GM18868 (cell line): ENCODE results near the gene CIITA.

Experiments used
- ATAC-seq: cut with Tn5 transposase; IDR thresholded peaks from one replicate; pipeline ENCODE4 v1.9.1; 2021; ENCODE audit warnings: mild to moderate bottlenecking, moderate library complexity; ENCODE audit not compliant: unreplicated experiment

Gene CIITA

DNA sequence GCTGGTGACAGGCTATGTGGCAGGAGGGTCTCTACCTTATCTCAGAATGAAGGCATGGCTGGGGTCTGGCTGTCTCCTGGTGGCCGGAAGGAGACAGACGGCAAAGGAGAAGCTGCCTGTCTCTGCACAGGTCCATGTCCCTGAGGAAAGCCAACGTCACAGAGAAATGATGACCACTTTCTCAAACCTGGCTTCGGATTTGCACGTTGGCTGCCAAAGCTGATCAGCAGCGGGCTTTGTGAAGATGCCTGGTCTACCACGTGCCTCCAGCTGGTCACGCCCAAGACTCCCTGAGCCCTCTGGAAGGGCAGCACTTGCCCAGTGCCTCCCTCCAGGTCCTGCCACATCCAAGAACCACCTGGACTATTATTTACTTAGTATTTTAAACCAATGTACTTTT, 56.9 kb downstream of the CIITA start:
- ATAC-seq: no peak

- no peak for ATAC-seq
These were observed 57.5 kb downstream of the CIITA start for GRCh38 chr16:10934325-10935107.

DNA sequence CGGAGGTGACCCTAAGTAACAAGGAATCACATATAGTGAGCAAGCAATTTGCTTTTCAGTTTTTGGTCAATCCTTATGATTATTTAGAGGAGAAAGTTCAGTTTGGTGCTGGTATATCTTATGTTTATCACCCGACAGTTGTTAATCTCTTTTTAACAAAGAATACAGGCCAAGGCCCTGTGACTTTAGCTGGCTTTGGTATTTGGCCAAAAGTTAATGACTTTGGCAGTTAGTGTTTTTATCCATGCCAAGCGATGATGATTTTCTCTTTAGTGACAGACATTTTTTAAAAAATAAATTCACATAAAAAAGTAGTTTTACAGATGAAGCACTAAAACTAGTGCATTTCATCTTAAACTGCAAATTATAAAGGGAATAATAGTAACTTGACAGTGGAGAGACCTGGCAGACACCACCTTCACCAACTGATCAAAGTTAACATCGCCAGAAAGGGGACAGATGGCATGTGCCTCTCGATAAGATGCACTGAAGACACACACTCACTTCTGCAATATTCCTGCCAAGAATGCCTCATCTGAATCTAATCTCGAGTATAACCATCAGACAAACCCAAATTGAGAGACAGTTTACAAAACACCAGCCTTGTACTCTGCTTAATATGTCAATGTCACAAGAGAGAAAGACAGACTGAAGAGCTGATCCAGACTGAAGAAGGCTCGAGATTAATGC, 58.4 kb downstream of the CIITA start:
- no peak for ATAC-seq

GRCh38 chr16:10936272-10936984, 59.4 kb downstream of the CIITA start:
- no peak for ATAC-seq

GRCh38 chr16:10937068-10937859, 60.3 kb downstream of the CIITA start:
- no peak for ATAC-seq

GRCh38 chr16:10938321-10938720, 61.3 kb downstream of the CIITA start:
- no peak for ATAC-seq

- ATAC-seq: no peak
These were observed 62.0 kb downstream of the CIITA start for GRCh38 chr16:10938796-10939648.

DNA sequence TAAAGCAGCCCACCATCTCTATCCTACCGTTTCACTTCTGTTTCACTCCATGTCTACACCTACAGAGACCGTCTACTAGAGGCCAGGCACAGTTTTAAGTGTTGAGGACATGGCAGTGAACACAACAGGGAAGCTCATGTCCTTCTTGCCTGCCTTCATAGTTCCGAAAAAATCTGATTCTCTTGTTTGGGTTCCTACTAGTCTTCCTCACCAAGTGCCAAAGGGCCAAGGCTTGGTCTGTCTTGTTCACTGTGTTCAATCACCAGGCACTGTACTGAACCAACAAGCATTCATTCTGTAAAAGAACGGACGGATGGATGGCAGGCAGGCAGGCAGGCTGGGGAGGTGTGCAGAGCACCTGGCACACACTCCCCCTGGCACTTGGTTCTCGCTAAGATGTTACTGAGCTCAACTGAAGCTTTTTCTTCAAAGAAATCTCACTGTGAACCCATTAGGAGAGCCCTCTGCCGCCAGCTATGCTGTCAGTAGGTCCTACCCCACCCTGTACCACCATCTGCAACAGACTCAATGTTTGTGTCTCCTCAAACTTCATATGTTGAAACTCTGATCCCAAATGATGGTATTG, 62.7 kb downstream of the CIITA start:
- ATAC-seq: no peak

DNA sequence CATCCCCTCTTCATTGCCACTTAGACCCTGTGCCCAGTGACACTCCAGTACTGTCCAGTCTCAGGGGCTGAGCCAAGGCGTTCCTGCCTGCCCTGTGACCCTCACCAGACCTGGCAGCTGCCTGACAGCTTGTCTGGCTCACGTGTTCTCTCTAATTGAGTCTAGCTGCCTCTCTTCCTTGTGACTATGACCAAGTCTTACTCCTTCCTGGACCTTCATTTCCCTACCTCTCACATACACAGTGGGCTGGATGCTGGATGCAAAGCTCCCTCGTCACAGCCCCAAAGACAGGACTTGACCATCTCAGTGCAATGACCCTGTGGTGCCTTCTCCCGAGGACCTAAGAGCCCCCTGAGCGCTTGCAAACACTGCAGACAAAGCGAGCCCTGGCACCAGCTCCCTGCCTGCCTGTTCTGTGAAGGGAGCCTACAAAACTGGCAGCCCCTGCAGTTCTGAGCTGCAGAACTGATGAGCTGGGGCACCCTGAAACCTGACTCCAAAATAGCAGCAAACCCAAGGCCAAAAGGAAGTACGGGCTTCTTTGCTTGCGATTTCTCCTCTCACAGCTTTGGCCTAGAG, 63.6 kb downstream of the CIITA start:
- no peak for ATAC-seq

- ATAC-seq: no peak
These were observed 64.3 kb downstream of the CIITA start for GRCh38 chr16:10941127-10941933.

DNA sequence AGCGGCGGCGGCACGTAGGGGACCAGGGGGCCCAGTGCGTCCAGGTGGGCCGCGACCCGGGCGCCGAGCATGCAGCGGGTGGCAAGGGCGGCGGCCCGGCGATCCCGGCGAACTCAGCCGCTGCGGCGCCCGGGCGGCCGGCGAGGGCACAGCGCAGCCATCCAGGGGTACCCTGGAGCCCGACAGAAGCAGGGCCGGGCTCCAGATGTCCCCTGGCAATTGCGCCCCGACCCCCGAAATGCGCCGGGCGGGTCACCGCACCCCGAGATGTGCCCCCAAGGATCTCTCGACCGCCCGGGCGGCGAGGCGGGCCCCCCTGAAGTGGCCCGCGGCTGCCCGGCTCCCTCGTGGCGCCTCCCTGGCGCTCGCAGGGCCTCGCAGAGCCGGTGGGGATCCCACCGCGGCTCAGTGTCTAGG, 64.9 kb downstream of the CIITA start:
- ATAC-seq: peak; percentile 7

- ATAC-seq: peak; percentile 72
These were observed 65.5 kb downstream of the CIITA start, which contains the start of gene DEXI for GRCh38 chr16:10942352-10943063. Gene DEXI, minus strand, starts transcription at chr16:10942468. Its CDS starts 463 bp downstream, at chr16:10942005.

- no peak for ATAC-seq
These were observed 66.0 kb downstream of the CIITA start for GRCh38 chr16:10943064-10943353.

GRCh38 chr16:10944249-10945064, 67.5 kb downstream of the CIITA start, which contains the start of gene CLEC16A:
Gene CLEC16A, plus strand, starts transcription at chr16:10944564. Its CDS starts 154 bp downstream, at chr16:10944718.
- peak; percentile 72 for ATAC-seq

- ATAC-seq: no peak
These were observed 68.2 kb downstream of the CIITA start for GRCh38 chr16:10945065-10945787.

DNA sequence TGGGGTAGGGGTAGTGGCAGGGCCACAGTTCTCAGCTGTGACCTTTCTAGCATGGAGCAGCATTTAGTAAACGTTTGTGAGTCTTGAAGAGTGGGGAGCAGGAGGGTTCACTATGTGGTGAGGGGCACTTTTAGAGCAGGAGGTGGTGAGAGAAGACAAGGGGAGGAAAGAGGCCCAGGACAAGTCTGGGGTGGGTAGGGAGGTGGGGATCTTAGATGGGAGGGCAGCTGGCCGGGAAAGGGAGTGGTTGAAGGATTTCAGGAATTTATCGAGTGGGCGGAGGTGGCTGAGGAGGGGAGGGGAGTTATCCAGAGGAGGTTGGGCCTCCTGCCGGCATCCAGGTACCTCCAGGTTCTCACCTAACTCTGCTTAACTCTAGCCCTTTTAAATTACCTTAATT, 69.3 kb downstream of the CIITA start:
- no peak for ATAC-seq
